ES-I3 (cell line): ENCODE measurements around the gene ZNF345.

Experiments used
- H3K36me3 ChIP-seq: 2 replicates; pipeline ENCODE4 v1.6.1; 2013; ENCODE audit warnings: mild to moderate bottlenecking, low read length, control low read depth, moderate library complexity; ENCODE audit not compliant: insufficient read depth
- H3K4me1 ChIP-seq: 2 replicates; pipeline ENCODE4 v1.6.1; 2013; ENCODE audit warnings: mild to moderate bottlenecking, control low read depth, low read length; ENCODE audit not compliant: insufficient read depth
- H3K9ac ChIP-seq: 2 replicates; pipeline ENCODE4 v1.6.1; 2013; ENCODE audit warnings: low read depth, mild to moderate bottlenecking, low read length, moderate library complexity
- H3K9me3 ChIP-seq: 2 replicates; pipeline ENCODE4 v1.6.1; 2013; ENCODE audit warnings: mild to moderate bottlenecking, low read length, moderate library complexity; ENCODE audit not compliant: control insufficient read depth, insufficient read depth

ZNF345 gene

DNA sequence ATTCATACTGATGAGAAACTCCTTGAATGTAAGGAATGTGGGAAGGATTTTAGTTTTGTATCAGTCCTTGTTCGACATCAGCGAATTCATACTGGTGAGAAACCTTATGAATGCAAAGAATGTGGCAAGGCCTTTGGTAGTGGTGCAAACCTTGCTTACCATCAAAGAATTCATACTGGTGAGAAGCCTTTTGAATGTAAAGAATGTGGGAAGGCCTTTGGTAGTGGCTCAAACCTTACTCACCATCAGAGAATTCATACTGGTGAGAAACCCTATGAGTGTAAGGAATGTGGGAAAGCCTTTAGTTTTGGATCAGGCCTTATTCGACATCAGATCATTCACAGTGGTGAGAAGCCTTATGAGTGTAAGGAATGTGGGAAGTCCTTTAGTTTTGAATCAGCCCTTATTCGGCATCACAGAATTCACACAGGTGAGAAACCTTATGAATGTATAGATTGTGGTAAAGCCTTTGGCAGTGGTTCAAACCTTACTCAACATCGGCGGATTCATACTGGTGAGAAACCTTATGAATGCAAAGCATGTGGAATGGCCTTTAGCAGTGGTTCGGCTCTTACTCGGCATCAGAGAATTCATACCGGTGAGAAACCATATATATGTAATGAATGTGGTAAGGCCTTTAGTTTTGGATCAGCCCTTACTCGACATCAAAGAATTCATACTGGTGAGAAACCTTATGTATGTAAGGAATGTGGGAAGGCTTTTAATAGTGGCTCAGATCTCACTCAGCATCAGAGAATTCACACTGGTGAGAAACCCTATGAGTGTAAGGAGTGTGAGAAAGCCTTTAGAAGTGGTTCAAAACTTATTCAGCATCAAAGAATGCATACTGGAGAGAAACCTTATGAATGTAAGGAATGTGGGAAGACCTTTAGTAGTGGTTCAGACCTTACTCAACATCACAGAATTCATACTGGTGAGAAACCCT, 26.6 kb downstream of the ZNF345 start:
- H3K9me3 ChIP-seq, result peaks cover 21% of the 10 kb centered on the region
- no peak overlapping the region for H3K9ac ChIP-seq
- H3K36me3 ChIP-seq, result no peaks in the 10 kb centered on the region
- H3K4me1 ChIP-seq, result no peaks in the 10 kb centered on the region

DNA sequence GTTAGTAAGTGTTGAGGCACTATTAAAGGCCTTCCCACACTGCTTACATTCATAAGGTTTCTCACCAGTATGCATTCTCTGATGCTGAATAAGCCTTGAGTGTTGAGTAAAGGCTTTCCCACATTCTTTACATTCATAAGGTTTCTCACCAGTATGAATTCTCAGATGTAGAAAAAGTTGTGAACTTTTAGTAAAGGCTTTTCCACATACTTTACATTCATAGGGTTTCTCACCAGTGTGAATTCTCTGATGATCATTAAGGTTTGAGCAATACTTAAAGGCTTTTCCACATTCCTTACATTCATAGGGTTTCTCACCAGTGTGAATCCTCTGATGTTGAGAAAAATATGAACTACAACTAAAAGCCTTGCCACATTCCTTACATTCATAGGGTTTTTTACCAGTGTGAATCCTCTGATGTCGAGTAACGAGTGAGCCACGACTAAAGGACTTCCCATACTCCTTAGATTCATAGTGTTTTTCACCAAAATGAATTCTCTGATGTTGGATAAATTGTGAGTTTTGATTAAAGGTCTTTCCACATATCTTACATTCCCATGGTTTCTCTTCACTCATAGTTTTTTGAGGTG, 41.2 kb downstream of the ZNF345 start:
- Histone ChIP-seq H3K4me1 (no peaks in the 10 kb centered on the region), H3K36me3 (peaks cover 12% of the 10 kb centered on the region), H3K9ac (no peak overlapping the region), H3K9me3 (peaks cover 50% of the 10 kb centered on the region)

DNA sequence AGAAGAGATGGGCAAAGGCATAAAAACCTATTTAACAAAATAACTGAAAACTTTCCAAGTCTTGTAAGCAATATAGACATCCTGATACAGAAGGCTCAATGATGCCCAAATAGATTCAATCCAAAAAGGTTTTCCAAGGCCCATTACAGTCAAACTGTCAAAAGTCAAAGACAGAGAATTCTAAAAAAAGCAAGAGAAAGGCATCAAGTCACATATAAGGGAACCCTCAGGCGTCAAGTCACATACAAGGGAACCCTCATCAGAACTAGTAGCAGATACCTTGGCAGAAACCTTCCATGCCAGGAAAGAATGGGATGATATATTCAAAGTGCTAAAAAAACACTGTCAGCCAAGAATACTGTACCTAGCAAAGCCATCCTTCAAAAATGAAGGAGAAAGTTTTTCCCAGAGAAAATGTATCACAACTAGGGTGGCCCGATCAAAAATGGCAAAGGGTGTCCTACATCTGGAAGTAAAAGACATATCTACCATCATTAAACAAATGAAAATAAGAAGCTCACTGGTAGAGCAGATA, 44.2 kb downstream of the ZNF345 start:
- H3K9me3 ChIP-seq, result peaks cover 42% of the 10 kb centered on the region
- H3K36me3 ChIP-seq, result peaks cover 12% of the 10 kb centered on the region
- no peak overlapping the region for H3K9ac ChIP-seq
- no peaks in the 10 kb centered on the region for H3K4me1 ChIP-seq

DNA sequence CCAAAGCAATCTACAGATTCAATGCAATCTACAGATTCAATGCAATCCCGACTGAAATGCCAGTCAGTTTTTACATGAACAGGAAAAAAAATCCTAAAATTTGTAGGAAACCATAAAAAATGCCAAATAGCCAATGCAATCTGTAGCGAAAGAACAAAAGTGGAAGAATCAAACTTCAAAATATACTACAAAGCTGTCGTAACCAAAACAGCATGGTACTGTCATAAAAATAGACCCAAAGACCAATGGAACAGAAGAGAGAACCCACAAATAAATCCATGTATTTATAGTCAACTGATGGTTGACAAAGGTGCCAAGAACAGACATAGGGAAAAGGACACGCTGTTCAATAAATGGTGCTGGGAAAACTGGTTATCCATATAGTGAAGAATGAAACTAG, 47.7 kb downstream of the ZNF345 start:
- Histone ChIP-seq H3K9me3 (peaks cover 26% of the 10 kb centered on the region), H3K9ac (no peak overlapping the region), H3K36me3 (peaks cover 3% of the 10 kb centered on the region; the same call in 1 of the 2 replicates), H3K4me1 (no peaks in the 10 kb centered on the region)

DNA sequence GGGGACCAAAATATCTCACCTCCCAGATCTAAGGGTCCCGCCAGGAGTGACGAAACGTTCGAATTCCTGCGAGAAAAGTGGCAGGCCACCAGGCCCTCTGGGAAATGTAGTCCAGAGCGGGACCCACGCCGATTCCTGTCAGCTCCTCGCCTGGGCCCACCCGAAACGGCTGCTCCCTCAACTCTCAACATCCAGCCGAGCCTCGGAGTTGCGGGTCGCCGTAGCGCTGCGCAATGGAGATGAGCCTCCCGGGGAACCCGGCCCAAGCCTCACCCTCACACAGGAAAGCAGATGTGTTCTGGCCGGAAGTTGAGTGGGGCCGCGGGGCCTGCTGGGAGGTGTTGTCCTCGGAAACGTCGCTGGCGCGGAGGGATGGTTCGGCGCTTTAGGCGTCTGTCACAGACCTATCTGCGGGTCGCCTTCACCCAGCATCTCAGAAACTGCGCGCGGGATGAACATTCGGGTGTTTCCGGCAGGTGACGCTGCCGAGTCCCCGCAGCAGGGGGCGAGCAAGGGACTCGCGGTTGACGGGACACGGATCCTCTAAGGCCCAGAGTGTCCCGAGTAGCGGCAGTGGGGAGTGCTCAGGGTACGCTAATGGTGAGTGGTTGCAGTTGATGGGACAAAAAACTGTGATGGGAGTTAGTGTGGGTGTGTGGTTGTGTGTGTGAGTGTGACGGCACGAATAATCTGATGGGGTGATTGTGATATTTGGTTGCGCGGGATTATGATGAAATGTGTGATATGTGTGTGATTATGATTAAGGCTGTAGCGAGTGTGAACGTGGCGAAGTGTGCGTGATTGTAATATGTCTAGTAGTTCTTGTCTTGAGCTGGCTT, 65.5 kb downstream of the ZNF345 start, which contains the start of the genes ZNF568 and ZNF829:
TSS of gene ZNF568 (plus strand) at position 341 of the 839 bp plus-strand sequence. CDS start 6,439 bp downstream, outside the sequence.
TSS of gene ZNF829 (minus strand) at position 300 of the 839 bp plus-strand sequence. CDS start 1,124 bp downstream, outside the sequence.
- no peaks in the 10 kb centered on the region for H3K4me1 ChIP-seq
- H3K9ac ChIP-seq, result peak within 1 kb of the TSS; percentile 93
- H3K36me3 ChIP-seq, result no peaks in the 10 kb centered on the region; the same call in 1 of the 2 replicates
- H3K9me3 ChIP-seq, result no peaks in the 10 kb centered on the region; the same call in 1 of the 2 replicates

DNA sequence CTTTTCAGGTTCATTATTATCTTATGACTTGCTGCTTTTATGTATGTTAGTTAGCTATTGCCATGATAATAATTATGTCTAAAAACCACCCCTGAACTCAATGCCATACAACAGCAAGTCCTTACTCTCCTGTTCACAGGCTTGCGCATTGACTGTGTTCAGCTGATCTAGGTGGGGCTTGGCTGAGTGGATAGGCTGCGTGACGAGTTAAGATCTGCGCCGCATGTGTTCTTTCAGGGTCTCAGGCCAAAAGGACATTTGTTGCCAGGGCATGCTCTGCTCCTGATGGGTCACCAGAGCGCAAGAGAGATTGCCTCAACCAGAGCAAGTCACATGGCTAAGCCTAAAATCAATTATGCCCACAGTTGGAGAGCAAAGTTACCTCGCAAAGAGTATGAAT, 66.3 kb downstream of the ZNF345 start:
- no peaks in the 10 kb centered on the region for H3K9me3 ChIP-seq
- H3K4me1 ChIP-seq, result no peaks in the 10 kb centered on the region
- H3K36me3 ChIP-seq, result no peaks in the 10 kb centered on the region; the same call in 1 of the 2 replicates
- peak overlapping the region; percentile 93 for H3K9ac ChIP-seq

DNA sequence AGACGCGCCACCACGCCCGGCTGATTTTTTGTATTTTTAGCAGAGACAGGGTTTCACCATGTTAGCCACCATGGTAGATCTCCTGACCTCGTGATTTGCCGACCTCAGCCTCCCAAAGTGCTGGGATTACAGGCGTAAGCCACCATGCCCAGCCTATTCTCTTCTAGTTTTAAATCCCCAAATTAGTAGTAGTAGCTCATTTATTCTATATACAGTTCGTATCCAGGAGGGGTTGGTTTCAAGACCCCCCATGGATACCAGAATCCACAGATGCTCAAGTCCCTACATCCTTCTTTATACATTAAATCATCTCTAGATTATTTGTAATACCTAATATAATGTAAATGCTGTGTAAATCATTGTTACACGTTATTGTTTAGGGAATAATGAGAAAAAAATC, 67.4 kb downstream of the ZNF345 start:
- no peaks in the 10 kb centered on the region for H3K4me1 ChIP-seq

More for the DNA sequence above, 67.4 kb downstream of the ZNF345 start:
- H3K9ac ChIP-seq, result no peak overlapping the region
- peaks cover 2% of the 10 kb centered on the region for H3K36me3 ChIP-seq
- H3K9me3 ChIP-seq, result no peaks in the 10 kb centered on the region
